Body of pancreas (tissue), 4 donors: ENCODE data around the gene FBXO4.

Experiments
- CTCF ChIP-seq, 7 experiments: fragments of 450-650 bp in 4 of 7; fragments of 200-600 bp in 3 of 7; sonication (generic) in 3 of 7; IDR thresholded peaks; one replicate each; pipeline ENCODE4 v1.5.1; 2016 to 2019; ENCODE audit warnings: antibody characterized with exemption in 7 of 7
- POLR2A ChIP-seq, 3 donors: fragments of 450-650 bp; IDR thresholded peaks; one replicate each; pipeline ENCODE4 v1.6.1; 2016; ENCODE audit warnings: antibody characterized with exemption in 3 of 3, mild to moderate bottlenecking in 2 of 3

- TF ChIP-seq CTCF (IDR thresholded peaks at IDR 0.05) (no peak), POLR2A (IDR thresholded peaks at IDR 0.05) (no peak)
These were observed 46.9 kb upstream of the FBXO4 start for GRCh38 chr5:41878173-41878572.
